NCI-H187 (cell line): ENCODE data around the gene DHH.

Experiments
- DNase-seq, 2 experiments: peaks; one replicate each; lab custom pipeline; 2025; lab: John Stamatoyannopoulos, UW

The DHH gene

GRCh38 chr12:49050507-49051372 lies 43.9 kb downstream of the DHH start:
- DNase-seq = no peak

- no peak for DNase-seq
Measured at GRCh38 chr12:49049566-49050224, 44.9 kb downstream of the DHH start.

- no peak for DNase-seq
Measured at GRCh38 chr12:49048953-49049352, 45.6 kb downstream of the DHH start.

- DNase-seq = no peak
Measured at GRCh38 chr12:49046129-49046895, 48.3 kb downstream of the DHH start.

- DNase-seq = no peak
Measured at GRCh38 chr12:49044660-49045059, 49.9 kb downstream of the DHH start.

- DNase-seq = no peak
Measured at GRCh38 chr12:49043856-49044258, 50.7 kb downstream of the DHH start.

- DNase-seq = no peak
Measured at GRCh38 chr12:49043241-49043640, 51.4 kb downstream of the DHH start.

- DNase-seq = no peak
Measured at GRCh38 chr12:49041881-49042484, 52.6 kb downstream of the DHH start.

GRCh38 chr12:49041036-49041880 lies 53.3 kb downstream of the DHH start:
- DNase-seq = no peak

GRCh38 chr12:49040364-49040855 lies 54.2 kb downstream of the DHH start:
- no peak for DNase-seq

- DNase-seq = no peak
Measured at GRCh38 chr12:49039421-49040363, 54.9 kb downstream of the DHH start.

- DNase-seq = no peak
Measured at GRCh38 chr12:49038291-49038955, 56.2 kb downstream of the DHH start.

- DNase-seq = no peak
Measured at GRCh38 chr12:49037947-49038237, 56.7 kb downstream of the DHH start.

GRCh38 chr12:49037111-49037946 lies 57.3 kb downstream of the DHH start:
- no peak for DNase-seq
